SK-N-SH (cell line): ENCODE data around the gene ADGRB2. TPM values are rescaled to one million over a fixed set of nuclear protein-coding genes. Genes with fewer than 3 reads are reported as not detected.
"Not testable (repeated sequence)": the region's sequence is repeated elsewhere in the genome, so short reads cannot be mapped to it uniquely, and the experiment has no call there.

Experiments used
- CTCF ChIA-PET: fragments of 300-600, 350-600 bp; formaldehyde crosslinking; extraction: SDS; loops from one replicate; lab custom pipeline; 2021; lab: Yijun Ruan, JAX
- POLR2A ChIA-PET: fragments of 350-600 bp; sonication (Branson Sonifier 250); formaldehyde crosslinking; extraction: SDS; loops from one replicate; lab custom pipeline; 2020; ENCODE audit warnings: antibody characterized with exemption, inconsistent platforms; lab: Yijun Ruan, JAX
- DNase-seq: peaks from one replicate; pipeline ENCODE4 v3.0.0; 2012
- H2AFZ ChIP-seq: fragments of 200-600 bp; sonication (generic); 2 replicates; pipeline ENCODE4 v1.8.1; 2016; ENCODE audit warnings: antibody characterized with exemption, mild to moderate bottlenecking, low read depth
- H3F3A ChIP-seq: fragments of 200-600 bp; sonication (generic); replicated peaks from 2 replicates; pipeline ENCODE3; 2016; ENCODE audit warnings: antibody characterized with exemption, mild to moderate bottlenecking; ENCODE audit not compliant: insufficient read depth
- H3K27ac ChIP-seq, 2 experiments: fragments of 200-500 bp in 1 of 2; fragments of 200-600 bp in 1 of 2; sonication (Bioruptor generic) in 1 of 2; sonication (generic), shearing (Covaris generic) in 1 of 2; 2 replicates each; pipeline versions ENCODE4 v1.5.1 to v1.6.1; 2014 to 2016; ENCODE audit warnings: low read depth in 2 of 2, inconsistent platforms in 1 of 2, low read length in 1 of 2, mild to moderate bottlenecking in 1 of 2, mixed read lengths in 1 of 2
- H3K27me3 ChIP-seq: fragments of 200-600 bp; sonication (generic), shearing (Covaris generic); 2 replicates; pipeline ENCODE4 v1.6.1; 2016; ENCODE audit warnings: mixed run types; ENCODE audit not compliant: insufficient read depth
- H3K36me3 ChIP-seq, 2 experiments: fragments of 200-500 bp in 1 of 2; fragments of 200-600 bp in 1 of 2; sonication (Bioruptor generic) in 1 of 2; sonication (generic) in 1 of 2; replicated peaks in 1 of 2; 2 replicates each; pipeline versions ENCODE3 to v1.5.1; 2014 to 2016; ENCODE audit warnings: low read length in 1 of 2, mild to moderate bottlenecking in 1 of 2; ENCODE audit not compliant: insufficient read depth in 2 of 2, control insufficient read depth in 1 of 2
- H3K4me1 ChIP-seq, 2 experiments: fragments of 200-500 bp in 1 of 2; fragments of 200-600 bp in 1 of 2; sonication (Bioruptor generic) in 1 of 2; sonication (generic), shearing (Covaris generic) in 1 of 2; 2 replicates each; pipeline versions ENCODE4 v1.5.1 to v1.6.1; 2014 to 2016; ENCODE audit warnings: low read depth in 1 of 2, low read length in 1 of 2, mixed run types in 1 of 2; ENCODE audit not compliant: insufficient read depth in 2 of 2, control insufficient read depth in 1 of 2
- H3K4me2 ChIP-seq: fragments of 200-600 bp; sonication (generic), shearing (Covaris generic); 2 replicates; pipeline ENCODE4 v1.6.1; 2017; ENCODE audit warnings: mixed run types
- H3K4me3 ChIP-seq, 2 experiments: fragments of 200-500 bp in 1 of 2; fragments of 200-600 bp in 1 of 2; sonication (Bioruptor generic) in 1 of 2; sonication (generic), shearing (Covaris generic) in 1 of 2; 2 replicates each; pipeline versions ENCODE4 v1.5.1 to v1.8.1; 2014 to 2016; ENCODE audit warnings: low read depth in 2 of 2, inconsistent platforms in 1 of 2, low read length in 1 of 2, mild to moderate bottlenecking in 1 of 2, mixed read lengths in 1 of 2, moderate library complexity in 1 of 2
- H3K79me2 ChIP-seq: fragments of 200-600 bp; sonication (generic); 2 replicates; pipeline ENCODE4 v1.8.1; 2017; ENCODE audit warnings: mild to moderate bottlenecking; ENCODE audit not compliant: insufficient read depth
- H3K9ac ChIP-seq: fragments of 200-600 bp; sonication (generic); 2 replicates; pipeline ENCODE4 v1.6.1; 2017; ENCODE audit warnings: mixed run types
- H3K9me2 ChIP-seq: fragments of 200-600 bp; sonication (generic); 2 replicates; pipeline ENCODE4 v1.6.1; 2017; ENCODE audit warnings: mixed run types
- H3K9me3 ChIP-seq: fragments of 200-600 bp; sonication (generic); 2 replicates; pipeline ENCODE4 v1.6.1; 2017; ENCODE audit warnings: mixed run types, mild to moderate bottlenecking, moderate library complexity
- H4K20me1 ChIP-seq: fragments of 200-600 bp; sonication (generic); 2 replicates; pipeline ENCODE4 v1.6.1; 2017; ENCODE audit warnings: mild to moderate bottlenecking, mixed run types; ENCODE audit not compliant: insufficient read depth
- EP300 ChIP-seq, 2 experiments: IDR thresholded peaks; 2 replicates each; pipeline versions ENCODE4 v1.4.0 to v1.6.1; 2012; ENCODE audit warnings: borderline replicate concordance in 1 of 2, low read depth in 1 of 2, low read length in 1 of 2
- FOXM1 ChIP-seq: IDR thresholded peaks from 2 replicates; pipeline ENCODE4 v1.4.0; 2012; ENCODE audit warnings: low read depth, mild to moderate bottlenecking
- GATA2 ChIP-seq: sonication (generic); formaldehyde crosslinking; IDR thresholded peaks from 2 replicates; pipeline ENCODE4 v1.5.0; 2020; ENCODE audit warnings: mild to moderate bottlenecking, missing genetic modification reagents
- IRF3 ChIP-seq: fragments of 150-350 bp; IDR thresholded peaks from 2 replicates; pipeline ENCODE4 v1.6.1; 2016; ENCODE audit warnings: mild to moderate bottlenecking, low read depth, low read length
- MXI1 ChIP-seq: IDR thresholded peaks from 2 replicates; pipeline ENCODE4 v1.6.1; 2012; ENCODE audit warnings: mild to moderate bottlenecking, low read depth, low read length, improper control_type of control experiment
- RCOR1 ChIP-seq: fragments of 150-350 bp; IDR thresholded peaks from 2 replicates; pipeline ENCODE4 v1.6.1; 2017; ENCODE audit warnings: antibody characterized with exemption, low read length
- TCF12 ChIP-seq: IDR thresholded peaks from 2 replicates; pipeline ENCODE4 v1.4.0; 2012
- WGBS: methylation state at CpG from one replicate; pipeline ENCODE4 v1.1.6; 2017; ENCODE audit warnings: low lambda C conversion rate; 5-methylcytosine and 5-hydroxymethylcytosine counted together
- polyA plus RNA-seq, 3 experiments: library from polyadenylated mRNA; depleted of rRNA; stranded (reverse); fragments of >200 nt; gene quantifications; 2 replicates each; pipeline ENCODE4 v1.2.3, GENCODE V29; 2012

ADGRB2 gene
- polyA plus RNA-seq, 1 of the 3 experiments (the other 2 are of a cell fraction), result 13.0 TPM

- H2AFZ ChIP-seq, DNase-seq, H3K4me3 ChIP-seq, H4K20me1 ChIP-seq, H3K79me2 ChIP-seq, H3K9me2 ChIP-seq, H3K36me3 ChIP-seq, H3K9ac ChIP-seq, H3K4me2 ChIP-seq, H3K27ac ChIP-seq, H3K27me3 ChIP-seq, H3K9me3 ChIP-seq, POLR2A ChIA-PET: not testable (repeated sequence)
- WGBS, result 90% methylated on average over 4 of the region's 4 CpGs
- peaks cover 13 to 44% of the 10 kb centered on the region in 2 experiments; a peak in 3 of 4 replicates for H3K4me1 ChIP-seq
- CTCF ChIA-PET, result interaction anchor here (1.2 to 2.2 kb wide), 4 partner anchors 9 to 47 kb away, joined by 3 to 11 read pairs (median 4); no protein-coding TSS in a partner anchor
- H3F3A ChIP-seq, result peaks cover 25% of the 10 kb centered on the region
Observed at GRCh38 chr1:31707059-31707600, 57.0 kb downstream of the ADGRB2 start.

- ChIA-PET CTCF (interaction anchor here (1.2 to 2.2 kb wide), 2 partner anchors 9 to 43 kb away, joined by 4 to 11 read pairs; no protein-coding TSS in a partner anchor), POLR2A (no interaction called here)
- Histone ChIP-seq H3K79me2 (no peaks in the 10 kb centered on the region), H3K9ac (no peak overlapping the region), H2AFZ (no peak overlapping the region), H3K4me2 (no peak overlapping the region), H4K20me1 (no peaks in the 10 kb centered on the region), H3K9me3 (no peaks in the 10 kb centered on the region), H3K36me3 (no peaks in the 10 kb centered on the region), H3K27me3 (no peaks in the 10 kb centered on the region), H3F3A (peaks cover 25% of the 10 kb centered on the region), H3K27ac (no peak overlapping the region), H3K4me3 (no peak overlapping the region), H3K4me1 (peaks cover 15 to 50% of the 10 kb centered on the region in 2 experiments), H3K9me2 (no peaks in the 10 kb centered on the region)
- 77% methylated on average over 11 of the region's 15 CpGs for WGBS
- peak; percentile 85 for DNase-seq
- TF ChIP-seq FOXM1 (no peak), IRF3 (no peak), MXI1 (peak; percentile 62; the same call in 1 of the 2 replicates), RCOR1 (peak; percentile 39; the same call in 1 of the 2 replicates), GATA2 (CRISPR knock-in tag) (peak; percentile 77), EP300 (IDR thresholded peaks at IDR 0.05; ENCODE audit: borderline replicate concordance in 1 of 2, low read depth in 1 of 2, low read length in 1 of 2) (peak in 1 of 2 experiments; percentile 50; a peak in 2 of 4 replicates), TCF12 (peak; percentile 49)
Observed at GRCh38 chr1:31706384-31707058, 57.6 kb downstream of the ADGRB2 start.
